Mesendoderm (in vitro differentiated cells): ENCODE measurements around the gene MUTYH.
A peak's percentile ranks its signal among the peaks of the same experiment; 100 is the strongest.

Experiments used
- DNase-seq: peaks from one replicate; pipeline ENCODE4 v3.0.0; 2013
- H2AK5ac ChIP-seq: 2 replicates; pipeline ENCODE4 v1.6.1; 2013; ENCODE audit warnings: low read length, inconsistent platforms
- H2BK120ac ChIP-seq: 2 replicates; pipeline ENCODE4 v1.6.1; 2013; ENCODE audit warnings: low read depth, mild to moderate bottlenecking, low read length, moderate library complexity, mixed read lengths
- H2BK15ac ChIP-seq: replicated peaks from 2 replicates; pipeline ENCODE4 v1.6.1; 2013; ENCODE audit warnings: low read depth, mild to moderate bottlenecking, moderate library complexity
- H2BK5ac ChIP-seq: 2 replicates; pipeline ENCODE4 v1.6.1; 2013; ENCODE audit warnings: low read length, inconsistent platforms
- H3K18ac ChIP-seq: 2 replicates; pipeline ENCODE4 v1.6.1; 2013; ENCODE audit warnings: mild to moderate bottlenecking, low read length, mixed read lengths
- H3K23ac ChIP-seq: one replicate; pipeline ENCODE4 v1.6.1; 2013; ENCODE audit warnings: low read length
- H3K27ac ChIP-seq: 2 replicates; pipeline ENCODE4 v1.5.1; 2013; ENCODE audit warnings: low read depth, mild to moderate bottlenecking, inconsistent platforms, low read length, moderate library complexity
- H3K27me3 ChIP-seq: 2 replicates; pipeline ENCODE4 v1.6.1; 2013; ENCODE audit warnings: low read length, control low read depth, mild to moderate bottlenecking, inconsistent platforms; ENCODE audit not compliant: insufficient read depth, poor library complexity
- H3K36me3 ChIP-seq: 2 replicates; pipeline ENCODE4 v1.6.1; 2013; ENCODE audit warnings: low read length, inconsistent platforms; ENCODE audit not compliant: control insufficient read depth, insufficient read depth
- H3K4ac ChIP-seq: one replicate; pipeline ENCODE4 v1.6.1; 2013; ENCODE audit warnings: low read depth, mild to moderate bottlenecking, low read length, moderate library complexity
- H3K4me1 ChIP-seq: 2 replicates; pipeline ENCODE4 v1.6.1; 2013; ENCODE audit warnings: low read depth, low read length, inconsistent platforms; ENCODE audit not compliant: control insufficient read depth
- H3K4me2 ChIP-seq: 2 replicates; pipeline ENCODE4 v1.6.1; 2013; ENCODE audit warnings: low read length
- H3K4me3 ChIP-seq: 2 replicates; pipeline ENCODE4 v1.5.1; 2013; ENCODE audit warnings: mild to moderate bottlenecking, low read length
- H3K56ac ChIP-seq: one replicate; pipeline ENCODE4 v1.6.1; 2013; ENCODE audit warnings: low read length
- H3K79me1 ChIP-seq: 2 replicates; pipeline ENCODE4 v1.6.1; 2013; ENCODE audit warnings: low read length, inconsistent platforms
- H3K79me2 ChIP-seq: 2 replicates; pipeline ENCODE4 v1.6.1; 2013; ENCODE audit warnings: mild to moderate bottlenecking, low read length; ENCODE audit not compliant: control insufficient read depth, insufficient read depth
- H3K9ac ChIP-seq: 2 replicates; pipeline ENCODE4 v1.6.1; 2013; ENCODE audit warnings: low read length, inconsistent platforms
- H4K5ac ChIP-seq: one replicate; pipeline ENCODE4 v1.6.1; 2013; ENCODE audit warnings: low read length
- H4K8ac ChIP-seq: one replicate; pipeline ENCODE4 v1.6.1; 2013; ENCODE audit warnings: low read depth, mild to moderate bottlenecking, control low read depth, low read length, moderate library complexity
- WGBS: extraction: QIAGEN DNeasy Blood & Tissue Kit; methylation state at CpG from one replicate; pipeline ENCODE4 v1.1.7; 2013; ENCODE audit warnings: low lambda C conversion rate, missing lambda C conversion rate; ENCODE audit not compliant: insufficient coverage; ENCODE audit errors: extremely low coverage; 5-methylcytosine and 5-hydroxymethylcytosine counted together

MUTYH gene

DNA sequence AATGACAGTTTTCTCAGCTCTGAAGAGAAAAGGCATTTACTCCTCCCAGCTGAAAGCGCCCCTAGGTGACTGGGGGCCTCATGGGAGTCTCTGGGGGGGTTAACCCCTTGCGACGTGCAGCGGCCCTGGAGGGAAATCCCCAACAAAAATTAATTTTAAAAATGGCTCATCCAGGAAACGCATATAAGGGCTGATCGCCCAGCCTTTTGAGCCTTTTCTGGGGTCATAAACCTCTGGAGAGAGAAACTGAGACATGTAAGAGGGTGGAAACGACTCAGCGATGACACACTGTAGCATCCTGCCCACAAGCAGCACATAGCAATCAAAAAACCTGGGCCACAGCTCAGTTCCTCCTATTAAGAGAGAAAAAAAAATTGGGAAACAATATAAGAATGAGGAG lies 33.9 kb downstream of the MUTYH start:
- peak overlapping the region; percentile 85 for H3K18ac ChIP-seq
- H3K79me1 ChIP-seq = no peaks in the 10 kb centered on the region
- H2AK5ac ChIP-seq = no peak overlapping the region
- no CpG with 5 or more reads among the region's 8 CpGs for WGBS
- H3K4me3 ChIP-seq = no peak overlapping the region
- H4K8ac ChIP-seq = no peak overlapping the region
- no peak overlapping the region for H3K27ac ChIP-seq
- peaks cover 13% of the 10 kb centered on the region for H3K4me1 ChIP-seq
- DNase-seq = no peak
- no peak overlapping the region for H2BK5ac ChIP-seq
- H3K23ac ChIP-seq = no peak overlapping the region
- H3K56ac ChIP-seq = peak overlapping the region; percentile 49
- H3K79me2 ChIP-seq = no peaks in the 10 kb centered on the region
- H3K36me3 ChIP-seq = no peaks in the 10 kb centered on the region
- no peak overlapping the region for H2BK120ac ChIP-seq
- peak overlapping the region; percentile 64 for H4K5ac ChIP-seq
- H3K9ac ChIP-seq = no peak overlapping the region
- H3K27me3 ChIP-seq = no peaks in the 10 kb centered on the region
- H3K4me2 ChIP-seq = no peak overlapping the region
- H2BK15ac ChIP-seq = peak overlapping the region; percentile 93
- no peak overlapping the region for H3K4ac ChIP-seq

DNA sequence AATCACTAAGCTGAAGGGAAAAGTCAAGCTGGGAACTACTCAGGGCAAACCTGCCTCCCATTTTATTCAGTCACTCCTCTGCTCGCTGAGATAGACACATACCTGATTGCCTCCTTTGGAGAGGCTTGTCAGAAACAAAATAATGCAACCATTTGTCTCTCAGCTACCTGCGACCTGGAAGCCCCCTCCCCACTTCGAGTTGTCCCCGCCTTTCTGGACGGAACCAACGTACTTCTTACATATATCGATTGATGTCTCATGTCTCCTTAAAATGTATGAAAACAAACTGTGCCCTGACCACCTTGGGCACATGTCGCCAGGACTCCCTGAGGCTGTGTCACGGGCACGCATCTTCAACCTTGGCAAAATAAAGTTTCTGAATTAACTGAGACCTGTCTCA lies 35.0 kb downstream of the MUTYH start:
- no peak overlapping the region for H2BK120ac ChIP-seq
- H3K4ac ChIP-seq = no peak overlapping the region
- no peak overlapping the region for H4K8ac ChIP-seq
- no peaks in the 10 kb centered on the region for H3K36me3 ChIP-seq
- H3K79me1 ChIP-seq = no peaks in the 10 kb centered on the region
- WGBS = no CpG with 5 or more reads among the region's 10 CpGs
- no peak overlapping the region for H4K5ac ChIP-seq
- H3K18ac ChIP-seq = no peak overlapping the region
- H3K4me2 ChIP-seq = no peak overlapping the region
- no peak overlapping the region for H2BK15ac ChIP-seq
- peak overlapping the region; percentile 74 for H3K56ac ChIP-seq
- H2AK5ac ChIP-seq = no peak overlapping the region
- H3K9ac ChIP-seq = no peak overlapping the region
- no peak overlapping the region for H2BK5ac ChIP-seq
- peaks cover 13% of the 10 kb centered on the region for H3K4me1 ChIP-seq
- no peaks in the 10 kb centered on the region for H3K79me2 ChIP-seq
- H3K27ac ChIP-seq = no peak overlapping the region
- no peaks in the 10 kb centered on the region for H3K27me3 ChIP-seq
- H3K23ac ChIP-seq = no peak overlapping the region
- H3K4me3 ChIP-seq = no peak overlapping the region
- no peak for DNase-seq

DNA sequence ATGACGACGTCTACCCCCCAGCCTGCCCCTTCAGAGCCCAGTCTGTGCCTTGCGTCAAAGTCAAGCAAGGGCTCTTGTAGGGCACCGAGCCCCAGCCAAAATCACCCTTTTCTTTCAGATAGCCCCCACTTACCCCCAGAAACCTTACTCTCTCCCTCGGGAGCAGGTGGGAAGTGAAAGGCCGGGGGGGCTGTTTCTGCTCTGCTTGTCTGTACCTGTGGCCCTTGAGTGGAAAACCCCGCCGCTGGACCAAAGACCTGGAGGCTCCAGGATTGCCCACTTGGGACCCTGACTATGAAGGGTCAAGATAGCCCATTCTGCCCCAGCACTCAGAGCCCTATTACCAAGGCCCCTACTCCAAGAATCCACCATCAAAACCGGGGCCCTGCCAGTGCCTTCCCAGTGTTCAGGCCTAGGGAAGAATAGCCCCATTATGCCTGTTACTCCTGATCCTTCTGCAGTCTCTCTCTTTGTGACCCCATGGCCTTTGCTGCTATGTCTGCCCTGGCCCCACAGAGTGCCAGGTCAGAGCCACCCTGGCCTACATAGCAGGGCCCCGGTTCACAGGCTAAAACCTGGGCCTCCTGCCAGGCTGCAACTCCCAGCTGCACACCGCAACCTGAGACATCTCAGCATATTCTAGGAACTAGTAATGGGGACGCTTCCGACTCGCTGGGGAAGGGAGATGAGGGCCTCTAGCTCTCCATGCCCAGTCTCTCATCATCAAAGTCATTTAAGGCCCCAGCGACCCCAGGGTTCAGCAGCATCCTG lies 35.7 kb downstream of the MUTYH start:
- Histone ChIP-seq H3K4ac (peak overlapping the region; percentile 93), H4K5ac (no peak overlapping the region), H3K79me2 (no peaks in the 10 kb centered on the region), H3K23ac (peak overlapping the region; percentile 83), H3K9ac (peak overlapping the region; percentile 73), H3K18ac (peak overlapping the region; percentile 64), H2BK120ac (no peak overlapping the region), H3K4me3 (peak overlapping the region; percentile 66), H2AK5ac (no peak overlapping the region), H3K27ac (peak overlapping the region; percentile 76), H3K36me3 (no peaks in the 10 kb centered on the region), H3K4me1 (peaks cover 13% of the 10 kb centered on the region), H3K56ac (peak overlapping the region; percentile 93), H4K8ac (no peak overlapping the region), H2BK5ac (peak overlapping the region; percentile 80), H2BK15ac (no peak overlapping the region), H3K79me1 (no peaks in the 10 kb centered on the region), H3K27me3 (no peaks in the 10 kb centered on the region), H3K4me2 (peak overlapping the region; percentile 90)
- WGBS = no CpG with 5 or more reads among the region's 15 CpGs
- no peak for DNase-seq

DNA sequence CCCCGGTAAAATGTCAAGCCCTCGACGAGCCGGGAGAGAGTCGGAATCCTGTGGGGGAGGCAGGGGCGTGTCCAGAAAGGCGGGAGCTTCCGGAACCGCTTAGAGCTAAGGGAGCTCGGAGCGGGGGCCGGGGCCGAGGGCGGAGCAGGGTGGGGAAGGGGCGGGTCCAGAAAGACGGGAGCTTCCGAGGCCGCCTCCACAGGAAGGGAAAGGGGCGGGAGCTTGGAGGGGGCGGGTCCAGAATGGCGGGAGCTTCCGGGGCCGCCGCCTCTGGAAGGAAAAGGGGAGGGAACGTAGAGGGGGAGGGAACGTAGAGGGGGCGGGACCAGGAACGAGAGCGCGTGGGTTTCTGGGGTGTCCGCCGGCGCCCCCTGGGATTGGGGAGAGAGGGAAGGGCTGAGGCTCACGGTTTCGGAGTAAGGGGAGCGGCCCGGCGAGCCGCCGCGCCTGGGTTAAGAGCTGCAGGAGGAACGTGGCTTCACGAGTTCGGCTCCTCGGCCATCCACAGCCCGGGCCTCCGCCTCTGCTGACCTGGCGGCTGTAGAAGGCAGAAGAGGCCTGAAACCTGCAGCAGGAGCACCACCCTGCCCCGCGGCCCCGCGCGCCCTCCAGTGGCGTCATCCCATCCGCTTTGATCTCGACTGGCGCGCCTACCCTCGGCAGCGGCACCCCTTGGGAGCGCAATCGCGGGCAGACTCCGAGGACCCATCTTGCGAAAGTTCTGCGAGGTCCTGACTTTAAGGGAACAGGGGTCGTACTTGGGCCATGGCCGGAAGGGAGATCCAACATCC lies 36.5 kb downstream of the MUTYH start:
- Histone ChIP-seq H3K56ac (peak overlapping the region; percentile 93), H3K4me3 (peak overlapping the region; percentile 66), H3K27ac (peak overlapping the region; percentile 77), H2BK5ac (peak overlapping the region; percentile 80), H2BK120ac (no peak overlapping the region), H3K79me2 (no peaks in the 10 kb centered on the region), H3K4me1 (peaks cover 13% of the 10 kb centered on the region), H4K5ac (no peak overlapping the region), H3K79me1 (no peaks in the 10 kb centered on the region), H3K4ac (peak overlapping the region; percentile 93), H3K4me2 (peak overlapping the region; percentile 90), H3K9ac (peak overlapping the region; percentile 82), H3K23ac (peak overlapping the region; percentile 83), H2AK5ac (no peak overlapping the region), H2BK15ac (no peak overlapping the region), H3K18ac (peak overlapping the region; percentile 94), H3K36me3 (no peaks in the 10 kb centered on the region), H3K27me3 (no peaks in the 10 kb centered on the region), H4K8ac (no peak overlapping the region)
- peak; percentile 99 for DNase-seq
- no CpG with 5 or more reads among the region's 68 CpGs for WGBS

DNA sequence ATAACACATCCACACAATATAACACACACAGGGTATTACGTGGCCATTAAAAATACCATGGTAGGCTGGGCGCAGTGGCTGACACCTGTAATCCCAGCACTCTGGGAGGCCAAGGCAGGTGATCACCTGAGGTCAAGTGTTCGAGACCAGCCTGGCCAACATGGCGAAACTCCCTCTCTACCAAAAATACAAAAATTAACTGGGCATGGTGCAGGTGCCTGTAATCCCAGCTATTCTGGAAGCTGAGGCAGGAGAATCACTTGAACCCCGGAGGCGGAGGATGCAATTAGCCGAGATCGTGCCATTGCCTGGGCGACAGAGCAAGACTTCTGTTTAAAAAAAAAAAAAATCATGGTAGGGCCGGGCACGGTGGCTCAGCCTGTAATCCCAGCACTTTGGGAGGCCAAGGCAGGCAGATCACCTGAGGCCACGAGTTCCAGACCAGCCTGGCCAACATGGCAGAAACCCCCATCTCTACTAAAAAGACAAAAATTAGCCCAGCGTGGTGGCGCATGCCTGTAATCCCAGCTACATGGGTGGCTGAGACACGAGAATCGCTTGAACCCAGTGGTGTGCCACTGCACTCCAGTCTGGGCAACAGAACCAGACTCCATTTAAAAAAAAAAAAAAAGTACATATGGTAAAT lies 37.6 kb downstream of the MUTYH start:
- Histone ChIP-seq H2BK5ac (no peak overlapping the region), H3K56ac (peak overlapping the region; percentile 96), H3K79me2 (no peaks in the 10 kb centered on the region), H3K79me1 (no peaks in the 10 kb centered on the region), H3K18ac (no peak overlapping the region), H3K4me3 (no peak overlapping the region), H2BK15ac (no peak overlapping the region), H4K5ac (no peak overlapping the region), H3K4me1 (peaks cover 13% of the 10 kb centered on the region), H4K8ac (no peak overlapping the region), H3K9ac (peak overlapping the region; percentile 82), H3K27me3 (no peaks in the 10 kb centered on the region), H2AK5ac (no peak overlapping the region), H3K23ac (no peak overlapping the region), H2BK120ac (no peak overlapping the region), H3K36me3 (no peaks in the 10 kb centered on the region), H3K4ac (no peak overlapping the region), H3K27ac (no peak overlapping the region), H3K4me2 (peak overlapping the region; percentile 46)
- WGBS = no CpG with 5 or more reads among the region's 16 CpGs
- no peak for DNase-seq
